Measurements from ENCODE around the gene HELB.

Gene HELB

GRCh38 chr12:66269757-66270383 lies 32.4 kb upstream of the HELB start:
- peak; percentile 78 for TF ChIP-seq CTCF (conservative IDR thresholded peaks at IDR 0.05; ENCODE audit: low read depth, low read length)
- H3K4me3 ChIP-seq (ENCODE audit: low read length) = no peak overlapping the region
- DNase-seq (ENCODE audit: low read depth) = peak; percentile 18

GRCh38 chr12:66270613-66271012 lies 31.7 kb upstream of the HELB start:
- TF ChIP-seq CTCF (conservative IDR thresholded peaks at IDR 0.05; ENCODE audit: low read depth, low read length) = no peak
- DNase-seq (ENCODE audit: low read depth) = no peak
- no peak overlapping the region for H3K4me3 ChIP-seq (ENCODE audit: low read length)

- H3K4me3 ChIP-seq (ENCODE audit: low read length) = no peak overlapping the region
- DNase-seq (ENCODE audit: low read depth) = no peak
- no peak for TF ChIP-seq CTCF (conservative IDR thresholded peaks at IDR 0.05; ENCODE audit: low read depth, low read length)
Measured at GRCh38 chr12:66272650-66273049, 29.6 kb upstream of the HELB start.

- no peak for DNase-seq (ENCODE audit: low read depth)
- no peak overlapping the region for H3K4me3 ChIP-seq (ENCODE audit: low read length)
- TF ChIP-seq CTCF (conservative IDR thresholded peaks at IDR 0.05; ENCODE audit: low read depth, low read length) = no peak
Measured at GRCh38 chr12:66273147-66273546, 29.1 kb upstream of the HELB start.

- no peak overlapping the region for H3K4me3 ChIP-seq (ENCODE audit: low read length)
- no peak for TF ChIP-seq CTCF (conservative IDR thresholded peaks at IDR 0.05; ENCODE audit: low read depth, low read length)
- DNase-seq (ENCODE audit: low read depth) = no peak
Measured at GRCh38 chr12:66275040-66275439, 27.3 kb upstream of the HELB start.

GRCh38 chr12:66279123-66279712 lies 23.1 kb upstream of the HELB start:
- no peak for DNase-seq (ENCODE audit: low read depth)
- peak; percentile 95 for TF ChIP-seq CTCF (conservative IDR thresholded peaks at IDR 0.05; ENCODE audit: low read depth, low read length)
- H3K4me3 ChIP-seq (ENCODE audit: low read length) = no peak overlapping the region

GRCh38 chr12:66280561-66280960 lies 21.7 kb upstream of the HELB start:
- TF ChIP-seq CTCF (conservative IDR thresholded peaks at IDR 0.05; ENCODE audit: low read depth, low read length) = no peak
- no peak for DNase-seq (ENCODE audit: low read depth)
- H3K4me3 ChIP-seq (ENCODE audit: low read length) = no peak overlapping the region
